DLD1 (cell line): ENCODE results near the gene B4GALNT4.
"Not testable (repeated sequence)": the region's sequence is repeated elsewhere in the genome, so short reads cannot be mapped to it uniquely, and the experiment has no call there.

Experiments used
- in situ Hi-C: cut with HindIII; loops from 2 replicates; pipeline ENCODE4 v1.10.0; 2017; ENCODE audit warnings: low sequenced_read_pairs

B4GALNT4 gene

DNA sequence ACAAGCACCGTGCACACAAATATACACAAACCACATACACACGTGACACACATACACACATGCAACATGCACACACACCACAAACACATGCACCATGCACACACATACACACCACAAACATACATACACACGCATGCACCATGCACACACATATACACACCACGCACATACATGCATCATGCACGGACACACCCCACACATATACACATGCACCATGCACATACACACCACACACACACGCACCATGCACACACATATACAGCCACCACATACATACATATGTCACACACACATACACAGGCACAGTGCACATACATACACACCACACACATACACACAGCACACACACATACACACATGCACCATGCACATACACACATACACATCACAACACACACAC lies 12.7 kb upstream of the B4GALNT4 start:
- in situ Hi-C loops = no loop called here

- in situ Hi-C loops = no loop called here
Measured at GRCh38 chr11:357582-357981, 11.7 kb upstream of the B4GALNT4 start.

GRCh38 chr11:358129-358800 lies 11.0 kb upstream of the B4GALNT4 start:
- in situ Hi-C loops = no loop called here

DNA sequence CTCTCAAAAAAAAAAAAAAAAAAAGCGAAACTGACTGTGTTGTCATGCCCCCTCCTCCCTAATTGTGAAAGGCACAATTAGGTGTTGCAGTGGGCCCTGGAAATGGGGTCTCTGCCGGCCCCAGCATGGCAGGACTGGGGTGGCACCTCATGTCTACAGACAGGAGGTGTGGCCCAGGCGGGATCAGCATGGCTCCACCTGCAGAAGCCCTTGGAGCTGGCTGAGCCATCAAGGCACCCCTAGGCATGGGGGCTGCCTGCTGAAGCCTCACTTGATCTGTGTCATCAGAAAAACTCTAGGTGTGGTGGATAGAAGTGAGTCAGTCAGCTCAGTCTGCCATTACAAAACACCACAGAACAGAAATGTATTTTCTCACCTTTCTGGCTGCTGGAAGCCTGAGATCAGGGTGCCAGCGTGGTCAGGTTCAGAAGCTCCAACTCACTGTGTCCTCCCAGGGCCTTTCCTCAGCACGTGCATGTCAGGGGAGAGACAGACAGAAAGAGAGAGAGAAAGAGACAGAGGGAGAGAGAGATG lies 10.1 kb upstream of the B4GALNT4 start:
- in situ Hi-C loops = no loop called here

GRCh38 chr11:360326-361280 lies 8.7 kb upstream of the B4GALNT4 start:
- in situ Hi-C loops = no loop called here

DNA sequence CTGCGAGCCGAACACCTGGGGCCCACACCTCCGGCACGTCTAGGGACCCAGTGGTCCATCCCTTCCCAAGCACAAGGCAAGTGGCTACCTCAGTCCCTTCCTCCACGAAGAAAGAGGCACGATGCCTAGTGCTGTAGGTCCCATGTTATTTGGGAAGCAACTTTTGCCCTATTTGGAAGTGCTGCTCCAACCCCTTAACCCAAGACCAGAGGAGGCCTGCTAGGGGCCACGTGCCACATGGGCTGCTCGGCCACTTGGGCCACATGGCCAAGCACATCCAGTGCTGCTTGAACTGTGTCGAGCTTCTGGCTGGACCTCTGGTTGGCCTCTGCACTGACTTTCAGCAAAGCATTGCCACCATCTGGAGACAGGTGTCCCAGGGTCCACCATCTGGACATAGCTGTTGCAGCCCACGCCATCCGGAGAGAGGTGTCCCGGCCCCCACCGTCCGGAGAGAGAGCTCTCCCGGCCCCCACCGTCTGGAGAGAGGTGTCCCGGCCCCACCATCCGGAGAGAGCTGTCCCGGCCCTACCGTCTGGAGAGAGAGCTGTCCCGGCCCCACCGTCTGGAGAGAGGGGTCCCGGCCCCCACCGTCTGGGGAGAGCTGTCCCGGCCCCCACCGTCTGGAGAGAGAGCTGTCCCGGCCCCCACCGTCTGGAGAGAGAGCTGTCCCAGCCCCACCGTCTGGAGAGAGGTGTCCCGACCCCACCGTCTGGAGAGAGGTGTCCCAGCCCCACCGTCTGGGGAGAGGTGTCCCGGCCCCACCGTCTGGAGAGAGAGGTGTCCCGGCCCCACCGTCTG lies 6.5 kb upstream of the B4GALNT4 start:
- in situ Hi-C loops = no loop called here

DNA sequence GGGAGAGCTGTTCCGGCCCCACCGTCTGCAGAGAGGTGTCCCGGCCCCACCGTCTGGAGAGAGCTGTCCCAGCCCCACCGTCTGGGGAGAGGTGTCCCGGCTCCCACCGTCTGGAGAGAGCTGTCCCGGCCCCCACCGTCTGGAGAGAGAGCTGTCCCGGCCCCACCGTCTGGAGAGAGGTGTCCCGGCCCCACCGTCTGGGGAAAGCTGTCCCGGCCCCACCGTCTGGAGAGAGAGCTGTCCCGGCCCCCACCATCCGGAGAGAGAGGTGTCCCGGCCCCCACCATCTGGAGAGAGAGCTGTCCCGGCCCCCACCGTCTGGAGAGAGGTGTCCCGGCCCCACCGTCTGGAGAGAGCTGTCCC lies 5.9 kb upstream of the B4GALNT4 start:
- in situ Hi-C loops = not testable (repeated sequence)

GRCh38 chr11:363948-364761 lies 5.1 kb upstream of the B4GALNT4 start:
- in situ Hi-C loops = no loop called here

- in situ Hi-C loops = no loop called here
Measured at GRCh38 chr11:364991-365725, 4.1 kb upstream of the B4GALNT4 start.

DNA sequence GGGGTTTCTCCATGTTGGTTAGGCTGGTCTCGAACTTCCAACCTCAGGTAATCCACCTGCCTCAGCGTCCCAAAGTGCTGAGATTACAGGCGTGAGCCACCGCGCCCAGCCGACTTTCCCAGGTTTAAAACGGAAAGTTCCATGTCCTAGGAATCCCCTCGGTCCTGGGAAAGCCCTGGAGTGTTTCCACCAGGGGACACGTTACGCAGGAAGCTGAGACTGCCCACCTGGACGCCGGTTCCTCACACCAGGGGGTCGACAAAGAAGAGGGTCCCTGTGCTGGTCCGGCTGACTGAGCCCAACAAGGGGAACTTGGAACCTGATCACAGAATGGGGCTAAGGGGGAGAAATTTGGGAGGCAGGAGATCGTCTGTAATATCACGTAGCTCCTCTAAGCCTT lies 3.5 kb upstream of the B4GALNT4 start:
- in situ Hi-C loops = no loop called here

GRCh38 chr11:367956-368413 lies 1.3 kb upstream of the B4GALNT4 start:
- in situ Hi-C loops = no loop called here

DNA sequence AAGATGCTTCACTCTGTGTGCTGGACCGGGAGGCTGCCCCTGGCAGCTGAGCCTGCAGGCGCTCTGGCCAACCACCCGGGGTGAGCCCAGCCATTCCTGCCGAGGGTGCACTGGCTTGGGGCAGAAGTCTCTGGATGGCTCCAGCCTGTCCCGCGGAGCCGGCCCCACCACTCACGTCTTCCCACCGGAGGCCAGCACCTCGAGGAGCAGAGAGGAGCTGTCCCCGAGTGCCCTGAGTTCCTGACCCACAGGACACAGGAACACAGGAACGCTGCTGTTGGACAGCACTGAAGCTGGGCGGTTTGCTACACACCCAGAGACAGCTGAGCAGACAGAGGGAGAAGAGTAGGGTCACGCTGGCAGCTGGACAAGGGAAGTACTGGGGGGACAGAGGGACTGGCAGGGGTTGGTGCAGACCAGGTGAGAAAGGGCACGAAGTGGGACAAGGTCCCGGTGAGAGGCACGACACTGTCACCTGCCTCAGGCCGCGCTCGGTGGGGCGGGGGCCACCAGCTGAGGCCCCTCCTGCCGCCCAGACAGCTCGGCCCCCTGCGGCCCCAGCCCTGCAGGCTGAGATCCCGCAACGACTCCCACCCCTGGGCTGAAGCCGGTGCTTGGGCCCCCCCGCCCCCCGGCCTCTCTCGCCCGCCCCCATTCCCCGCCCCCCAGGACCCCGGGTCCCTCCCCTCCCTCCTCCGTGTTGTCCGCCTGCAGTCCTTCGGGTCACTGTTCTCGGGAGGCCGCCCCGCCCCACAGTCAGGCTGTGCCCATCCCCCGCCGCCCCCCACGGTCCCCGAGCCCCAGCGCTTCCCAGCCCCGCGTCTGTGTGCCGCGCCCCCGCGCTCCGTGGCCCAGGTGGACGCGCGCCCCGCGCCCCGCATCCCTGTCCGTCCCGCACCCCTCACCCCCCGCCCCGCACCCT lies 624 bp upstream of the B4GALNT4 start:
- in situ Hi-C loops = no loop called here

- in situ Hi-C loops = no loop called here
Measured at GRCh38 chr11:370070-370941, 1.0 kb downstream of the B4GALNT4 start.

DNA sequence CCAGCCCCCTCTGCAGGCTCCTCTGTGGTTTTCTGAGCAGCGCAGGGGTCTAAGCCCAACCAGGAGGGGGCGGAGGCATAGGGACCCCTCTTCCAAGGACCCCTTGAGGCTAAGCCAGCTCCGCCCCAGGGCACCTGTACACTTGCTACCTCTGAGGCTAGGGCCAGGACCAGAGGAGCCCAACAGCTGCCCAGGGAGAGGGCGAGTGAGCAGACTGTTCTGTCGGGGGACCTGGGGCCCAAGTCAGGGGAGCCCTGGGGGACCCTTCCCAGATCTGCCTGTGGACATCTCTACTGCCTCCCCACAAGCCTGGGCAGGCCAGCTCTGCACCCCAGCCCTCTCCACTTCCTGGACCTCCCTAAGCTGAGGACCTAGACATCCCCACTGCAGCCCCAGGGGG lies 1.8 kb downstream of the B4GALNT4 start:
- in situ Hi-C loops = no loop called here

DNA sequence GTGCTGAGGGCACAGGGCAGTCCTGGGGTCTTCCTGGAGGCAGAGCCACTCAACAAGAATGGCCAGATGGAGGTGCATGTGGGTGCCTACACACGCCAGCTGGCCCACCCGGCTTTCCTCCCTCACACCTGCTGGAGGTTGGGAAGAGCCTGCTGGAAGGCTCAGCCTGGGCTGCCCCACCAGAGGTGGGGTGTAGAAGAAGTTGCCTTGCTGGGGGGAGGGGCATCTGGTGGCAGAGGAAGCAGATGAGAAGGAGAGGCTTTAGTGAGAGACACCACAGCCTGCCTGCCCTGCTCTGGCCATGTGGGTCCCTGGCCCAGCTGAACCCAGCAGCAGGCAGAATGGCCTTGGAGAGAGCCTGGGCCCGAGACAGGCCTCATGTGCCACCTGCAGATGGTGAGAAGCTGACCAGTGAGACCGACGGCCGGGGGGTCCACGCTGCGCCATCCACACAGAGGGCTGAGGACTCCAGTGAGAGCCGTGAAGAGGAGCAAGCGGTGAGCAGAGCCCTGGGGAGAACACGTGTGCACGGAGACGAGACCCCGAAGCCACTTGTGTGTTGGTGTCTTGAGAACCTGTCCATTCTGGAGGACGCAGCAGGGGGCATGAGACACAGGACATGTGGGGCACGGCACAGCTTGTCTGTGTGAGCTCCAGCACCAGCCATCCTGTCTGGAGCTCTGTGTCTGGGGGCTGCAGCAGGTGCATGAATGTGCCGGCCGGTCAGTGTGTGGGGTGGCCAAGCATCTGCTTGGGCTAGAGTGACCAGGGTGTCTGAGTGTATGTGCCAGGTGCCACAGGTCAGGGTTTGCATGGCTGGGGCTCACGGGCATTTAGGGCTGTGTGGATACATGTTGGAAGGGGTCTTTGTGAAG lies 2.7 kb downstream of the B4GALNT4 start:
- in situ Hi-C loops = no loop called here
